ENCODE results near the gene GSN.

GSN gene

DNA sequence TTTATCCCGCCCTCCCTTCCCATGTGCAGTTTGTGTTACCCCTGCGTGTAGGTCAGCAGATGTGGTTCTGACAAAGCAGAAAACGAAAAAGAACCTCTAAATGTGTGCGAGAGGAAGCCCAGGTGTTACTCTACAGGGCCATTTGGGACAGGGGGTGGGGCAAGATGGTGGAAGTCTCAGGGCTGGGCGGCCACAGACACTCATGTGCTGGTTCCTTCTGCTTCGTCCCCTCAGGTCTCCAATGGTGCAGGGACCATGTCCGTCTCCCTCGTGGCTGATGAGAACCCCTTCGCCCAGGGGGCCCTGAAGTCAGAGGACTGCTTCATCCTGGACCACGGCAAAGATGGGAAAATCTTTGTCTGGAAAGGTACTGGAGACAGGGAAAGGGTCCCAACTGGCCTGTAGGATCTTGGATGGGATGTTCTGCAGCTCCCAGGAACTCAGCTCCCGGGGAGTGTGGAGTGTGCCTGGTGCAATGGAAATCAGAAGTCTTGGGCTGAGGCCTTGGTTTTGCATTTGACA, 49.0 kb downstream of the GSN start:
- Histone ChIP-seq H3K36me3 (ENCODE audit: control insufficient read depth, insufficient read depth, low read length) (no peaks in the 10 kb centered on the region), H3K4me1 (ENCODE audit: control insufficient read depth, insufficient read depth, low read length) (no peaks in the 10 kb centered on the region), H3K9me3 (ENCODE audit: control insufficient read depth, insufficient read depth, low read length) (no peaks in the 10 kb centered on the region), H3K27me3 (ENCODE audit: control insufficient read depth, insufficient read depth, low read length) (no peaks in the 10 kb centered on the region), H3K4me3 (ENCODE audit: low read length) (no peak overlapping the region), H3K27ac (ENCODE audit: low read length) (no peak overlapping the region)
- no peak for DNase-seq (ENCODE audit: low read depth, low spot score)
- WGBS (ENCODE audit: insufficient coverage, insufficient read length), result no CpG with 5 or more reads among the region's 11 CpGs

- no peaks in the 10 kb centered on the region for H3K27me3 ChIP-seq (ENCODE audit: control insufficient read depth, insufficient read depth, low read length)
- no peaks in the 10 kb centered on the region for H3K36me3 ChIP-seq (ENCODE audit: control insufficient read depth, insufficient read depth, low read length)
- H3K4me1 ChIP-seq (ENCODE audit: control insufficient read depth, insufficient read depth, low read length), result no peaks in the 10 kb centered on the region
- WGBS (ENCODE audit: insufficient coverage, insufficient read length), result no CpG with 5 or more reads among the region's 6 CpGs
- H3K4me3 ChIP-seq (ENCODE audit: low read length), result no peak overlapping the region
- no peak for DNase-seq (ENCODE audit: low read depth, low spot score)
- no peaks in the 10 kb centered on the region for H3K9me3 ChIP-seq (ENCODE audit: control insufficient read depth, insufficient read depth, low read length)
- no peak overlapping the region for H3K27ac ChIP-seq (ENCODE audit: low read length)
Measured at GRCh38 chr9:121317737-121318630, 50.0 kb downstream of the GSN start.

- H3K4me3 ChIP-seq (ENCODE audit: low read length), result no peak overlapping the region
- H3K27me3 ChIP-seq (ENCODE audit: control insufficient read depth, insufficient read depth, low read length), result no peaks in the 10 kb centered on the region
- no peak overlapping the region for H3K27ac ChIP-seq (ENCODE audit: low read length)
- no peaks in the 10 kb centered on the region for H3K4me1 ChIP-seq (ENCODE audit: control insufficient read depth, insufficient read depth, low read length)
- WGBS (ENCODE audit: insufficient coverage, insufficient read length), result no CpG with 5 or more reads among the region's 19 CpGs
- H3K9me3 ChIP-seq (ENCODE audit: control insufficient read depth, insufficient read depth, low read length), result no peaks in the 10 kb centered on the region
- no peaks in the 10 kb centered on the region for H3K36me3 ChIP-seq (ENCODE audit: control insufficient read depth, insufficient read depth, low read length)
- no peak for DNase-seq (ENCODE audit: low read depth, low spot score)
Measured at GRCh38 chr9:121318631-121319382, 50.8 kb downstream of the GSN start.

- Histone ChIP-seq H3K9me3 (ENCODE audit: control insufficient read depth, insufficient read depth, low read length) (no peaks in the 10 kb centered on the region), H3K27me3 (ENCODE audit: control insufficient read depth, insufficient read depth, low read length) (no peaks in the 10 kb centered on the region), H3K4me1 (ENCODE audit: control insufficient read depth, insufficient read depth, low read length) (no peaks in the 10 kb centered on the region), H3K27ac (ENCODE audit: low read length) (no peak overlapping the region), H3K4me3 (ENCODE audit: low read length) (no peak overlapping the region), H3K36me3 (ENCODE audit: control insufficient read depth, insufficient read depth, low read length) (no peaks in the 10 kb centered on the region)
- no peak for DNase-seq (ENCODE audit: low read depth, low spot score)
- no CpG with 5 or more reads among the region's 5 CpGs for WGBS (ENCODE audit: insufficient coverage, insufficient read length)
Measured at GRCh38 chr9:121319383-121319780, 51.4 kb downstream of the GSN start.

- H3K36me3 ChIP-seq (ENCODE audit: control insufficient read depth, insufficient read depth, low read length), result no peaks in the 10 kb centered on the region
- H3K4me1 ChIP-seq (ENCODE audit: control insufficient read depth, insufficient read depth, low read length), result no peaks in the 10 kb centered on the region
Measured at GRCh38 chr9:121321016-121321503, 53.1 kb downstream of the GSN start.

DNA sequence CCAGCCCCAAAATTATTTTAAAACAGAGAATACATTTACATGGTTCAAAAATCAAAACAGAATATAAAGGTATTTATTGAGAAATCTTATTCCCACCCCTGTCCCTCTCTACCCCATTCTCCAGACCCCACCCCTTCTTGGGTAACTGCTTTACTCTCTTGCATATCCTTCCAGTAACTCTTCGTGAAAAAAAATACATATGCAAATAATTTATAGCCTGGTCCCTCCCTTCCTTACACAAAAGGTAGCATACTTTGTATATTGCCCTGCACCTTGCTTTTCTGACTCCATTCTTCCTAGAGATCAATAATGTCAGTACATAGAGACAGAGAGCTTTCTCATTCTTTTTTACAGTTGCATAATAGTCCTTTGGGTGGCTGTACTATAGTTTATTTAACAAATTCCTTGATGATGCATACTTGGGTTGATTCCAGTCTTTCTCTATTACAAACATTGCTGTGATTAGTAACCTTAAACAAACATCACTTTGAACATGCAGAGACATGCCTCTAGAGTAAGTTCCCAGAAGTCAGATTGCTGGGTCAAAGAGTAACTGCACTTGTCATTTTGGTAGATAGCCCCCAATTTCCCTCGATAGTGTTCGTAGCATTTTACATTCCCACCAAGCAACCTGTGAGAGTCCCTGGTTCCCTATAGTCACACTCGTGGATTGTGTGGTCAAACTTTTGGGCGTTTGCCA, 54.2 kb downstream of the GSN start:
- no peak for DNase-seq (ENCODE audit: low read depth, low spot score)
- Histone ChIP-seq H3K4me1 (ENCODE audit: control insufficient read depth, insufficient read depth, low read length) (no peaks in the 10 kb centered on the region), H3K4me3 (ENCODE audit: low read length) (no peak overlapping the region), H3K27me3 (ENCODE audit: control insufficient read depth, insufficient read depth, low read length) (no peaks in the 10 kb centered on the region), H3K36me3 (ENCODE audit: control insufficient read depth, insufficient read depth, low read length) (no peaks in the 10 kb centered on the region), H3K9me3 (ENCODE audit: control insufficient read depth, insufficient read depth, low read length) (no peaks in the 10 kb centered on the region), H3K27ac (ENCODE audit: low read length) (no peak overlapping the region)
- no CpG with 5 or more reads among the region's 5 CpGs for WGBS (ENCODE audit: insufficient coverage, insufficient read length)

More at GRCh38 chr9:121321016-121321503, 53.1 kb downstream of the GSN start:
- Histone ChIP-seq H3K27ac (ENCODE audit: low read length) (no peak overlapping the region), H3K9me3 (ENCODE audit: control insufficient read depth, insufficient read depth, low read length) (no peaks in the 10 kb centered on the region), H3K4me3 (ENCODE audit: low read length) (no peak overlapping the region), H3K27me3 (ENCODE audit: control insufficient read depth, insufficient read depth, low read length) (no peaks in the 10 kb centered on the region)
- WGBS (ENCODE audit: insufficient coverage, insufficient read length), result no CpG with 5 or more reads among the region's 10 CpGs
- DNase-seq (ENCODE audit: low read depth, low spot score), result no peak

DNA sequence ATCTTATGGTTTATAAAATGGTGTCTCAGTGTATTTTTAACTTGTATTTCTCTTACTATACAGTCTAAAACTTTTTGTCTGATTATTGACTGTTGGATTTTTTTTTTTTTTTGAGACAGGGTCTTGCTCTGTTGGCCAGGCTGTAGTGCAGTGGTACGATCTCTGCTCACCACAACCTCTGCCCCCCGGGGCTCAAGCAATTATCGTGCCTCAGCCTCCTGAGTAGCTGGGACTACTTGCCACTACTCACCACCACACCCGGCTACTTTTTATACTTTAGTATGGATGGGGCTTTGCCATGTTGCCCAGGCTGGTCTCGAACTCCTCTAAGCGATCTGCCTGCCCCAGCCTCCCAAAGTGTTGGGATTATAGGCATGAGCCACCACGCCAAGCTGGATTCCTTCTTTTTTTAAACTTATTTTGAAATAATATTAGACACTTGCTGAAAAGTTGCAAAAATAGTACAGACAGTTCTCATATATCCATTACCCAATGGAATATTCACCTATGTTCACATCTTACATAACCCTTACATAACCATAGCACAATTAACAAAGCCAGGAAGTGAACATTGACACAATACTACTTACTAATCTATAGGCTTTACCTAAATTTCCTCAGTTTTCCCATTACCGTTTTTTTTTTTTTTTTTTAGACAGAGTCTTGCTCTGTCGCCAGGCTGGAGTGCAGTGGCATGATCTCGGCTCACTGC, 54.9 kb downstream of the GSN start:
- no peaks in the 10 kb centered on the region for H3K9me3 ChIP-seq (ENCODE audit: control insufficient read depth, insufficient read depth, low read length)
- no peaks in the 10 kb centered on the region for H3K36me3 ChIP-seq (ENCODE audit: control insufficient read depth, insufficient read depth, low read length)
- DNase-seq (ENCODE audit: low read depth, low spot score), result no peak
- H3K27ac ChIP-seq (ENCODE audit: low read length), result no peak overlapping the region
- no peaks in the 10 kb centered on the region for H3K27me3 ChIP-seq (ENCODE audit: control insufficient read depth, insufficient read depth, low read length)
- WGBS (ENCODE audit: insufficient coverage, insufficient read length), result no CpG with 5 or more reads among the region's 10 CpGs
- no peaks in the 10 kb centered on the region for H3K4me1 ChIP-seq (ENCODE audit: control insufficient read depth, insufficient read depth, low read length)
- no peak overlapping the region for H3K4me3 ChIP-seq (ENCODE audit: low read length)

DNA sequence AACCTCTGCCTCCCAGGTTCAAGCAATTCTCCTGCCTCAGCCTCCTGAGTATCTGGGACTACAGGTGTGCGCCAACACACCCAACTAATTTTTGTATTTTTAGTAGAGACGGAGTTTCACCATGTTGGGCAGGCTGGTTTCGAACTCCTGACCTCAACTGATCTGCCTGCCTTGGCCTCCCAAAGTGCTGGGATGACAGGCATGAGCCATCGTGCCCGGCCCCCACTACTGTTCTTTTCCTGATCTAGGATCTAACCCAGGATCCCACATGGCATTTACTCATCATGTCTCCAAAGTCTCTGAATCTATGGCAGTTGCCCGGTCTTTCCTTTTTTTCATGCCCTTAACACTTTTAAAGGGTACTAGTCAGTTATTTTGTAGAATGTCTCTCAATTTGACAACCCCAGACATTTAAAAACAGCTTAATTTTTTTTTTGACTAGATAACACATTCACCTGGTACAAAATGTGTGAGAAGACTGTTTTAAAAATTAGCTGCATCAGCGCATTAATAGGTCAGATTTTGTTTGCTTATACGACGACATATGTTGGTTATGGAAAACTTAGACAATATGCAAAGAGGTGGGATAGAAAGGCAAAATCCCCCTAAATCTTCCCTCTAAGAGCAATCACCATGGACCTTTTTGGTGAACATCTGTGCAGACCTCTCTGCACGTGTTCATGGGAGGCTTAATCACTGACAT, 55.6 kb downstream of the GSN start:
- H3K27ac ChIP-seq (ENCODE audit: low read length), result no peak overlapping the region
- no peaks in the 10 kb centered on the region for H3K27me3 ChIP-seq (ENCODE audit: control insufficient read depth, insufficient read depth, low read length)
- no peak overlapping the region for H3K4me3 ChIP-seq (ENCODE audit: low read length)
- H3K36me3 ChIP-seq (ENCODE audit: control insufficient read depth, insufficient read depth, low read length), result no peaks in the 10 kb centered on the region
- no peak for DNase-seq (ENCODE audit: low read depth, low spot score)
- H3K4me1 ChIP-seq (ENCODE audit: control insufficient read depth, insufficient read depth, low read length), result no peaks in the 10 kb centered on the region
- no CpG with 5 or more reads among the region's 10 CpGs for WGBS (ENCODE audit: insufficient coverage, insufficient read length)
- no peaks in the 10 kb centered on the region for H3K9me3 ChIP-seq (ENCODE audit: control insufficient read depth, insufficient read depth, low read length)

DNA sequence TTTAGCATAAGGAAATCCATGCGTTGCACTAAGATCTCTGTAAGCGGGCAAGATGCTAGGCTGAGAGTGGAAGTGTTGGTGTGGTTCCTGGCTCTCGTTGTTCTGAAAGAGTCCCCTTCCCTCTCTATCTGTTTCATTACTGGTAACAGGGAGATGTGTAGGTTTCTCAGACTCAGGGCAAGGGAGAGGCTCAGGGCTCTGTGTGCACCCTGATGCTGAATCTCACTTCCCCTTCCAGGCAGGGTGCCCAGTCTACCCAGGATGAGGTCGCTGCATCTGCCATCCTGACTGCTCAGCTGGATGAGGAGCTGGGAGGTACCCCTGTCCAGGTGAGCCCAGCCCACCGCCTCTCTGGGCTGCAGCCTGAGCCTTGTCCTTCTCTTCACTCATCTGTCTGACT, 56.4 kb downstream of the GSN start:
- no peak for DNase-seq (ENCODE audit: low read depth, low spot score)
- Histone ChIP-seq H3K9me3 (ENCODE audit: control insufficient read depth, insufficient read depth, low read length) (no peaks in the 10 kb centered on the region), H3K4me1 (ENCODE audit: control insufficient read depth, insufficient read depth, low read length) (no peaks in the 10 kb centered on the region), H3K27ac (ENCODE audit: low read length) (no peak overlapping the region), H3K36me3 (ENCODE audit: control insufficient read depth, insufficient read depth, low read length) (no peaks in the 10 kb centered on the region), H3K27me3 (ENCODE audit: control insufficient read depth, insufficient read depth, low read length) (no peaks in the 10 kb centered on the region), H3K4me3 (ENCODE audit: low read length) (no peak overlapping the region)
- no CpG with 5 or more reads among the region's 5 CpGs for WGBS (ENCODE audit: insufficient coverage, insufficient read length)
